Sigmoid colon (tissue), 7 donors: ENCODE data around the gene MLLT3. TPM values are rescaled to one million over a fixed set of nuclear protein-coding genes. Genes with fewer than 3 reads are reported as not detected.

Source experiments
- DNase-seq: peaks from one replicate; pipeline ENCODE4 v3.0.0-alpha.2; 2019
- H3K27ac ChIP-seq, 4 donors: fragments of 200-600 bp; sonication (generic); one replicate each; pipeline ENCODE4 v1.5.1; 2016 to 2019; ENCODE audit warnings: mild to moderate bottlenecking in 1 of 4
- H3K27me3 ChIP-seq, 3 donors: fragments of 200-600 bp; sonication (generic); one replicate each; pipeline ENCODE4 v1.5.1; 2019; ENCODE audit warnings: mild to moderate bottlenecking in 1 of 3
- H3K36me3 ChIP-seq, 4 donors: fragments of 200-600 bp; sonication (generic); one replicate each; pipeline ENCODE4 v1.5.1; 2016 to 2019
- H3K4me1 ChIP-seq, 4 donors: fragments of 200-600 bp; sonication (generic); one replicate each; pipeline ENCODE4 v1.5.1; 2017 to 2019
- H3K4me3 ChIP-seq, 4 donors: fragments of 200-600 bp; sonication (generic); one replicate each; pipeline ENCODE4 v1.5.1; 2017 to 2019; ENCODE audit warnings: mild to moderate bottlenecking in 2 of 4, moderate library complexity in 1 of 4
- H3K9me3 ChIP-seq, 4 donors: fragments of 200-600 bp in 3 of 4; sonication (generic) in 3 of 4; one replicate each; pipeline versions ENCODE4 v1.5.1 to v1.6.1; 2013 to 2019
- EP300 ChIP-seq, 4 donors: sonication (generic); formaldehyde crosslinking; IDR thresholded peaks; one replicate each; pipeline ENCODE4 v1.6.1; 2017; ENCODE audit warnings: antibody characterized with exemption in 4 of 4
- POLR2A ChIP-seq, 2 donors: fragments of 450-650 bp; IDR thresholded peaks; one replicate each; pipeline ENCODE4 v1.6.1; 2016; ENCODE audit warnings: antibody characterized with exemption in 2 of 2, mild to moderate bottlenecking in 2 of 2, moderate library complexity in 2 of 2
- POLR2AphosphoS5 ChIP-seq, 4 donors: sonication (generic); formaldehyde crosslinking; IDR thresholded peaks; one replicate each; pipeline ENCODE4 v1.6.1; 2017; ENCODE audit warnings: antibody characterized with exemption in 4 of 4
- WGBS, 2 donors: extraction: QIAGEN DNeasy Blood & Tissue Kit; methylation state at CpG; one replicate each; pipeline ENCODE4 v1.1.7; 2013; 5-methylcytosine and 5-hydroxymethylcytosine counted together
- intact Hi-C: fragments of 100-400 bp; cut with DNase I; formaldehyde crosslinking; loops from one replicate; pipeline ENCODE4 v1.15.1; 2023
- polyA plus RNA-seq, 3 donors: library from polyadenylated mRNA; stranded (reverse); fragments of 200-250 nt; gene quantifications; one replicate each; pipeline ENCODE4 v1.2.3, GENCODE V29; 2013
- total RNA-seq, 4 donors: library from RNA; depleted of rRNA; stranded (reverse); fragments of >200 nt; gene quantifications; one replicate each; pipeline ENCODE4 v1.1.0, GENCODE V29; 2016
- TF ChIP-seq, protein P1 (sequence below), 4 experiments: fragments of 450-650 bp in 3 of 4; fragments of 200-600 bp in 1 of 4; IDR thresholded peaks; one replicate each; pipeline ENCODE4 v1.5.1; 2016 to 2019; ENCODE audit warnings: antibody characterized with exemption in 4 of 4, mild to moderate bottlenecking in 3 of 4, moderate library complexity in 2 of 4
- donor health status: healthy with polysubstance abuse.
- donor health status: Bipolar disorder and iron deficiency.
- donor health status: healthy.

Gene MLLT3
- total and polyA plus RNA-seq, 7 donors = 19.0 to 132 (median 25.0) TPM

DNA sequence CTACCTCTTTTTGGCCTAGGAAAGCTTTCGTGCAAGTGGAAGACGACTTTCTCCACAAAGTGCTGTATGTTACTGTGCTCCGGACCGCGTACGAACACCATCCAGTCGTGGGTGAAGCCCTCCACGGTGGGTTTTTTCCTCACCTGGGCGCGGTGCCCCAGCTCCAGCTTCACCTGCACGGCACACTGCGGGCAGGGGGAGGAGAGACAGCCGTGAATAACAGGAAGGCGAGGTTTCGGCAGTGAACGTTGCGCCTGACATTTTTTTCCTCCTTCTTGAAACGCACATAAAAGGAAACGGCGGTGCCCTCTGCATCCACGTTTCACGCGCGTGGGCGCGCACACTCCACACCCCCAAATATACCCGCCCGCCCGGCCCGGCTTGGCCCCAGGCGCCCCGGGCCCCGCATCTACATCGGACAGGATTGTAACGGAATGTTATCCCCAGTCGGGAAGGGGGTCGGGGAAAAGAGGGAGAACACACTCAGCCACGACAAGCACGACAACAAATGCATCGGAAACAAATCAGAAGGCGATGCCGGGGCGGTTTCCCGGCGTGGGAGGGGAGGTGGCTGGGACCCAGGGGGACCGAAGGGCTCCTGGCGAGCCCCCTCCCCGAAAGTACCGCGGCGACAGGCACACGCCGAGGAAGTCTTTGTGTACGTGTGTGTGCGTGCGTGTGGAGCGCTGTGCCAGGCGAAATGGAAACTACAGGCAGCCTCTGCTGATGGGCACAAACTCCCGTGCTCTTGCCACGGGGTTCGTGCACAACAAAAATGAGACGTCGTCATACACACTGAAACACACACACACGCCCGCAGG, 1.4 kb downstream of the MLLT3 start:
- Histone ChIP-seq H3K9me3 (no peaks in the 10 kb centered on the region), H3K27ac (peak overlapping the region; percentile 93 to 95 (median 94)), H3K36me3 (no peaks in the 10 kb centered on the region), H3K4me1 (peaks cover 0 to 57% (median 42%) of the 10 kb centered on the region in 4 donors), H3K4me3 (peak overlapping the region; percentile 86 to 97 (median 92)), H3K27me3 (no peaks in the 10 kb centered on the region)
- TF ChIP-seq, protein P1, sequence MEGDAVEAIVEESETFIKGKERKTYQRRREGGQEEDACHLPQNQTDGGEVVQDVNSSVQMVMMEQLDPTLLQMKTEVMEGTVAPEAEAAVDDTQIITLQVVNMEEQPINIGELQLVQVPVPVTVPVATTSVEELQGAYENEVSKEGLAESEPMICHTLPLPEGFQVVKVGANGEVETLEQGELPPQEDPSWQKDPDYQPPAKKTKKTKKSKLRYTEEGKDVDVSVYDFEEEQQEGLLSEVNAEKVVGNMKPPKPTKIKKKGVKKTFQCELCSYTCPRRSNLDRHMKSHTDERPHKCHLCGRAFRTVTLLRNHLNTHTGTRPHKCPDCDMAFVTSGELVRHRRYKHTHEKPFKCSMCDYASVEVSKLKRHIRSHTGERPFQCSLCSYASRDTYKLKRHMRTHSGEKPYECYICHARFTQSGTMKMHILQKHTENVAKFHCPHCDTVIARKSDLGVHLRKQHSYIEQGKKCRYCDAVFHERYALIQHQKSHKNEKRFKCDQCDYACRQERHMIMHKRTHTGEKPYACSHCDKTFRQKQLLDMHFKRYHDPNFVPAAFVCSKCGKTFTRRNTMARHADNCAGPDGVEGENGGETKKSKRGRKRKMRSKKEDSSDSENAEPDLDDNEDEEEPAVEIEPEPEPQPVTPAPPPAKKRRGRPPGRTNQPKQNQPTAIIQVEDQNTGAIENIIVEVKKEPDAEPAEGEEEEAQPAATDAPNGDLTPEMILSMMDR (IDR thresholded peaks at IDR 0.05) = no peak
- TF ChIP-seq POLR2AphosphoS5 (IDR thresholded peaks at IDR 0.05) = peak in 2 of 4 donors; percentile 6 to 23
- DNase-seq = peak; percentile 78
- intact Hi-C loops = loop anchor here (5.0 to 10.0 kb wide), 5 partner anchors 69 to 694 kb away; no protein-coding TSS in a partner anchor
- WGBS, 2 donors = 0 to 1% methylated on average over 65 of the region's 65 CpGs

DNA sequence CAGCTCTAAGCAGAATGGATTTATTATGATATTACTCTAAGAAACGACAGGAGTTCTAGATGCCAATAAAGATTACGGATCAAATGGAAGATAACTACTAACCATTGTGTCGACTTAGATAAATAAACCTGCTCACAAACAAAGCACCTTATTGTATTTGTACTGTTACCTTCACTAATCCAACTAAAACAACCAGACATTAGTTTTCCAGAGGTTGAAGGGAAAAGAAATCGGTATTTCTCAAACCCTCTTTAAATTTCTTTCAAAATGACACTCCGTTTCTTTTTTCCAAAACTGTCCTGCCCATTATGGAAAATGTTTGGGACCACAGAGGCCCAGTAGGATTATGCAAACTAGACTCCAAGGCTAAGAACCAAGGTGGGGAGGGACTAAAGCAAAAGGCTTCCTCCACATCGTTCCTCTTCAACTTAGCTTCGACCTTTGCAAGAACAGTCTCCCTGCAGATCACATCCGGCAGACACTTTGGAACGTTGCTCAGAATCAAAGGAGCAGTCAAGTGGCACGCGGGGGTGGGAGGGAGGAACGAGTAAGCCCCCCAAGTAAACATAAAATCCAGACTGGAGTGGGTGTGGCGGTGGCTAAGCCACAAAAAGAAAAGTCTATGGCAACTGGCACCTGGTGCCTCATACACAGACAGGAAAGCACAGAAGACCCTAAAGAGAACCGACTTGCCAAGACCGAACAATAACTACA, 2.7 kb downstream of the MLLT3 start:
- no peak for DNase-seq
- Histone ChIP-seq H3K27me3 (no peaks in the 10 kb centered on the region), H3K27ac (peak overlapping the region; percentile 93 to 95 (median 94)), H3K36me3 (no peaks in the 10 kb centered on the region), H3K9me3 (no peaks in the 10 kb centered on the region), H3K4me3 (peak overlapping the region; percentile 86 to 97 (median 92)), H3K4me1 (peaks cover 0 to 57% (median 43%) of the 10 kb centered on the region in 4 donors)
- WGBS, 2 donors = 10 to 29% methylated on average over 15 of the region's 15 CpGs
- intact Hi-C loops = loop anchor here (5.0 to 10.0 kb wide), 5 partner anchors 67 to 692 kb away; no protein-coding TSS in a partner anchor
- TF ChIP-seq EP300 (IDR thresholded peaks at IDR 0.05) (no peak), POLR2AphosphoS5 (IDR thresholded peaks at IDR 0.05) (peak in 1 of 4 donors; percentile 49)
- TF ChIP-seq, protein P1 (IDR thresholded peaks at IDR 0.05) = no peak

DNA sequence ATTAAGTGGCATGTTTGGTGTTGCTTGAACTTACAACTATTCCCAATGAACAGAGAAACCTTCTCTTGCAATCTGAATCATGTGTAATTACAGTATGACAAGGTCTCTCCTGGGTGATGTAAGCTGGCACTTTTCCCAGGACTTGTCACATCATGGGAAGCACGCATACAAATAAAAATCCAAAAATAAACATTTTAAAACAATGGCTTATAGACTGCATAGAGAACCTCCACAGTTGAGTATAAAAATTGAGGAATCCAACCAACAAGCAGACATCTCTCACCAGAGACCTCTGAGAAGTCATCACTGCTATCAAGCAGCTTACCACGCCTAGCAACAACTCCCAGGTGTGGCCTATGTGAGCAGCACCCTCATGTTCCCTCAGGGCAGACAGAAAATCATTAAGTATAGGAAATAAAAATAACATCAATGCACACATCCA, 3.9 kb downstream of the MLLT3 start:
- H3K4me1 ChIP-seq = peaks cover 0 to 55% (median 46%) of the 10 kb centered on the region in 4 donors
- 16 to 64% methylated on average over 2 of the region's 2 CpGs for WGBS, 2 donors
- intact Hi-C loops = no loop called here
- H3K27ac ChIP-seq = peak overlapping the region; percentile 8 to 95 (median 94)
- H3K27me3 ChIP-seq = no peaks in the 10 kb centered on the region
- H3K4me3 ChIP-seq = peak overlapping the region in 1 of 4 donors; percentile 97
- H3K36me3 ChIP-seq = no peaks in the 10 kb centered on the region
- no peaks in the 10 kb centered on the region for H3K9me3 ChIP-seq
- TF ChIP-seq EP300 (IDR thresholded peaks at IDR 0.05) (no peak), POLR2AphosphoS5 (IDR thresholded peaks at IDR 0.05) (peak in 1 of 4 donors; percentile 23)
- DNase-seq = no peak

DNA sequence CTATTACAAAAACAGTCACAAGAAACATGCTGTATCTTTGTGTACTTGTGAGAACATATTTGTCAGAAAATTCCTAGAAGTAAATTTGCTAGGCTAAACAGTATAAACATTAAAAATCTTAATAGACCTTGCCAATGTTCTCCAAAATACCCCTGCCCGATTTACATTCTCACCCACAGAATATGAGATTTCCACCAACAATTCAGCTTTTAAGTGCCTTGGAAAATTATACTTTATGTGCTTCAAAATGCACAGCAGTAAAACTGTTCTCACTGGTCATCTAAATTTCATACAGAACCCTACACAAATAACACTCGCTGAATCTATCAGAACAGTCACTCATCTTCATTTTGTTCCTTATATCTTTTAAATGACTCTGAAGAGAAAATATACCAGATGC, 5.5 kb downstream of the MLLT3 start:
- 79 to 85% methylated on average over 2 of the region's 2 CpGs for WGBS, 2 donors
- no peaks in the 10 kb centered on the region for H3K9me3 ChIP-seq
- H3K27me3 ChIP-seq = no peaks in the 10 kb centered on the region
- intact Hi-C loops = no loop called here
- TF ChIP-seq EP300 (IDR thresholded peaks at IDR 0.05) (no peak), POLR2AphosphoS5 (IDR thresholded peaks at IDR 0.05) (no peak), POLR2A (IDR thresholded peaks at IDR 0.05) (no peak)
- TF ChIP-seq, protein P1 (IDR thresholded peaks at IDR 0.05) = no peak
- H3K4me3 ChIP-seq = no peak overlapping the region
- H3K4me1 ChIP-seq = peaks cover 0 to 71% (median 54%) of the 10 kb centered on the region in 4 donors
- no peaks in the 10 kb centered on the region for H3K36me3 ChIP-seq
- no peak for DNase-seq
- peak overlapping the region in 2 of 4 donors; percentile 94 to 95 for H3K27ac ChIP-seq
